Measurements from ENCODE around the gene PDSS2. TPM values are rescaled to one million over a fixed set of nuclear protein-coding genes. Genes with fewer than 3 reads are reported as not detected.

PDSS2 gene
- total and polyA plus RNA-seq, 10 donors, result 4.3 to 16.6 (median 11.7) TPM

- no peaks in the 10 kb centered on the region for H3K27me3 ChIP-seq (replicated peaks in 1 of 7)
- no peak for DNase-seq
- no peak overlapping the region for H3K4me3 ChIP-seq
- TF ChIP-seq CTCF (IDR thresholded peaks at IDR 0.05 in 8 of 11, conservative IDR thresholded peaks at IDR 0.05 in 3 of 11) (no peak), POLR2AphosphoS5 (IDR thresholded peaks at IDR 0.05) (no peak)
- no peaks in the 10 kb centered on the region for H3K9me3 ChIP-seq
- H3K4me1 ChIP-seq, result no peaks in the 10 kb centered on the region
- H3K36me3 ChIP-seq, result no peaks in the 10 kb centered on the region
- intact Hi-C loops (cut with DNase I; ENCODE audit: low total_unique reads), result no loop called here
- 95 to 99% (median 98%) methylated on average over 3 of the region's 3 CpGs for WGBS, 5 donors
- H3K27ac ChIP-seq, result no peak overlapping the region
These were observed 297.8 kb downstream of the PDSS2 start for GRCh38 chr6:107161521-107161920.

- 88 to 100% (median 97%) methylated on average over 2 of the region's 2 CpGs for WGBS, 5 donors
- TF ChIP-seq CTCF (IDR thresholded peaks at IDR 0.05 in 8 of 11, conservative IDR thresholded peaks at IDR 0.05 in 3 of 11), result no peak
- TF ChIP-seq POLR2A (IDR thresholded peaks at IDR 0.05), result no peak
- Histone ChIP-seq H3K4me3 (no peak overlapping the region), H3K36me3 (peaks cover 0 to 6% (median 0%) of the 10 kb centered on the region in 6 donors), H3K9me3 (no peaks in the 10 kb centered on the region), H3K27ac (no peak overlapping the region), H3K4me1 (peaks cover 0 to 11% (median 0%) of the 10 kb centered on the region in 6 donors), H3K27me3 (replicated peaks in 1 of 7) (no peaks in the 10 kb centered on the region)
- intact Hi-C loops (cut with DNase I; ENCODE audit: low total_unique reads), result no loop called here
- DNase-seq, result no peak
These were observed 302.7 kb downstream of the PDSS2 start for GRCh38 chr6:107156617-107157016.

- no peak overlapping the region for H3K4me3 ChIP-seq
- TF ChIP-seq POLR2AphosphoS5 (IDR thresholded peaks at IDR 0.05) (no peak), POLR2A (IDR thresholded peaks at IDR 0.05) (no peak)
- intact Hi-C loops (cut with DNase I; ENCODE audit: low total_unique reads), result no loop called here
- H3K4me1 ChIP-seq, result peaks cover 0 to 11% (median 0%) of the 10 kb centered on the region in 6 donors
- no peak overlapping the region for H3K27ac ChIP-seq
- WGBS, 5 donors, result 76 to 91% (median 81%) methylated on average over 2 of the region's 2 CpGs
- H3K9me3 ChIP-seq, result no peaks in the 10 kb centered on the region
- H3K36me3 ChIP-seq, result peaks cover 0 to 6% (median 0%) of the 10 kb centered on the region in 6 donors
- DNase-seq, result no peak
- no peaks in the 10 kb centered on the region for H3K27me3 ChIP-seq (replicated peaks in 1 of 7)
These were observed 304.6 kb downstream of the PDSS2 start for GRCh38 chr6:107154801-107155160.

GRCh38 chr6:107154131-107154800 lies 305.1 kb downstream of the PDSS2 start:
- Histone ChIP-seq H3K9me3 (no peaks in the 10 kb centered on the region), H3K36me3 (peaks cover 0 to 8% (median 0%) of the 10 kb centered on the region in 6 donors), H3K27ac (no peak overlapping the region), H3K4me1 (peaks cover 0 to 11% (median 0%) of the 10 kb centered on the region in 6 donors), H3K27me3 (replicated peaks in 1 of 7) (no peaks in the 10 kb centered on the region), H3K4me3 (no peak overlapping the region)
- intact Hi-C loops (cut with DNase I; ENCODE audit: low total_unique reads), result no loop called here
- DNase-seq, result no peak
- TF ChIP-seq POLR2AphosphoS5 (IDR thresholded peaks at IDR 0.05), result no peak
- WGBS, 5 donors, result 64 to 74% (median 70%) methylated on average over 12 of the region's 12 CpGs

GRCh38 chr6:107152638-107153430 lies 306.5 kb downstream of the PDSS2 start:
- H3K4me1 ChIP-seq, result peaks cover 0 to 11% (median 0%) of the 10 kb centered on the region in 6 donors
- H3K9me3 ChIP-seq, result no peaks in the 10 kb centered on the region
- H3K36me3 ChIP-seq, result peaks cover 0 to 14% (median 0%) of the 10 kb centered on the region in 6 donors
- DNase-seq, result no peak
- TF ChIP-seq CTCF (IDR thresholded peaks at IDR 0.05 in 8 of 11, conservative IDR thresholded peaks at IDR 0.05 in 3 of 11) (no peak), POLR2A (IDR thresholded peaks at IDR 0.05) (no peak), POLR2AphosphoS5 (IDR thresholded peaks at IDR 0.05) (no peak)
- WGBS, 5 donors, result 92 to 96% (median 93%) methylated on average over 8 of the region's 8 CpGs
- H3K27ac ChIP-seq, result no peak overlapping the region
- no peak overlapping the region for H3K4me3 ChIP-seq
- intact Hi-C loops (cut with DNase I; ENCODE audit: low total_unique reads), result no loop called here
- H3K27me3 ChIP-seq (replicated peaks in 1 of 7), result no peaks in the 10 kb centered on the region
